AG09319 (cell line): ENCODE results near the gene FYN.

Experiments used
- DNase-seq: peaks from one replicate; pipeline ENCODE4 v3.0.0-alpha.2; 2010; ENCODE audit warnings: low read depth; ENCODE audit errors: extremely low read depth
- CTCF ChIP-seq: IDR thresholded peaks from 2 replicates; pipeline ENCODE4 v1.5.1; 2011; ENCODE audit warnings: low read depth, mild to moderate bottlenecking, inconsistent platforms, low read length, moderate library complexity

FYN gene

DNA sequence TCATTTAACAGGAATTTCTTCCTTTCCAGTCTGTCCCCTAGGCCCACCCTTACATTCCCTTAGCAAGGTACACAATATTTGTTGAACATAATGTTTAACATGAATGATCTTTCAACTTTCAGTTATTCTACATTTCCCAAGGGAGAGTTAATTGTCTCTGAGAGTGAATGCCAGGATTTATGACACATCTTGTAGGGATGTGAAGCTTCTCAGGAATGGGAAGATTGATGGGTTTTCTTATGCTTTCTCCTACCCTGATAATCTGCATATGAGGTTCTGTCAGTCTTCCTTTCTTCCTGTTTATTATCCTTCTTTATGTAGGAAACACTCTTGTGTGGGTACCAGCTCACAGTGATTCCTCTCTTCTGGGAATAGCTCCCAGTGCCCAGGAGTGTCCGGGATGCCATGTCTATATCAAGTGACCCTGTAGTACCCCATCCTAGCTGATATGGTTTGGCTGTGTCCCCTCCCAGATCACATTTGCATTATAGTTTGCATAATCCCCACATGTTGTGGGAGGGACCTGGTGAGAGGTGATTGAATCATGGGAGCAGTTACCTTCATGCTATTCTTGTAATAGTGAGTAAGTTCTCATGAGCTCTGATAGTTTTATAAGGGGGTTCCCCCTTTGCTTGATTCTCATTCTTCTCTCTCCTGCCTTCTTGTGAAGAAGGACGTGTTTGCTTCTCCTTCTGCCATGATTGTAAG, 7.1 kb upstream of the FYN start:
- no peak for DNase-seq
- TF ChIP-seq CTCF: no peak

- TF ChIP-seq CTCF: no peak
- DNase-seq: no peak
Observed at GRCh38 chr6:111875741-111876140, 2.5 kb upstream of the FYN start.

DNA sequence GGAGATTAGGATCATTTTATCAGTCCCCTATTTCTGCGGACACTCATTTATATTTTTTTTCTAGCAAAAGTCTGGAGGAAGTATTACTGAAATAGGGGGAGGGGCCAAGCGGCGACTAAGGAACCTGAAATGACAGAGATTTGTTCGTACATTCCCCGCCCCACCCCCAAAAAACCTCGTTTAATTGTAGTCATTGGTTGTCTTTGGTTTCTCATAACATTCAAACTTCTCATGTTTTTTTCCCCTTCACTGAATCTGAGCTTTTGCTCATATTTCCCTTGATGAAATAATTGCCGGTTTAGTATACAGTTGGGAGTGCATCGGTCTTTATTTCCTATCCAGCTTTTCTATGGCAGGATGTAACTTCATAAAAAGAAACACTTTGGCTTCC, 768 bp upstream of the FYN start:
- TF ChIP-seq CTCF: no peak
- no peak for DNase-seq

- no peak for DNase-seq
- no peak for TF ChIP-seq CTCF
Observed at GRCh38 chr6:111872401-111873177, 663 bp downstream of the FYN start.

- DNase-seq: no peak
- TF ChIP-seq CTCF: no peak; the same call in 1 of the 2 replicates
Observed at GRCh38 chr6:111871725-111872400, 1.4 kb downstream of the FYN start.

DNA sequence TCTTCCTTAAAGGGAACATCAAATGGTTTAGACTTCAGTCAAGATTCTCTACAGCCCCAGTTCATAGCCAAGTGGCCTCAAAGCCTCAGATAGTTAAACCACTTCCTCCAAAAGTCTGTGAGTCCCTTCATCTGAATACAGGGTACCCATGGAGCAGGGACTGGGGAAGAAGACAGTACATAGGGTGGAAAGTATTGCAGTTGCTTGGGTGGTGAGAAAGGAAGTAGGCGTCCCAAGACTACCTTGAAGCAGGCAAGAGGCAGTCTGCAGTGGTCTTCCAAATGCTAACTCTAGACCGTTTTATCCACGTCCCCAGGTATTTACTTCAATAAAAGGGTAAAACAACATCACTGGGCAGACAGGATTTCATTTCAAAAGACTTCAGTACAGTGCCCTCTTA, 2.0 kb downstream of the FYN start:
- no peak for TF ChIP-seq CTCF
- no peak for DNase-seq

- no peak for DNase-seq
- TF ChIP-seq CTCF: no peak
Observed at GRCh38 chr6:111870742-111871064, 2.5 kb downstream of the FYN start.
